KMS-11 (cell line): ENCODE data around the gene ELFN2.

Experiments
- H2AFZ ChIP-seq: fragments of 200-600 bp; sonication (generic); 2 replicates; pipeline ENCODE4 v1.6.1; 2016; ENCODE audit warnings: antibody characterized with exemption, mixed run types, low read depth
- H3K27ac ChIP-seq: fragments of 200-600 bp; sonication (generic); 2 replicates; pipeline ENCODE4 v1.6.1; 2016; ENCODE audit warnings: mild to moderate bottlenecking, mixed run types
- H3K27me3 ChIP-seq: fragments of 200-600 bp; sonication (generic); 2 replicates; pipeline ENCODE4 v1.6.1; 2017; ENCODE audit warnings: mild to moderate bottlenecking, low read depth, mixed run types, moderate library complexity; ENCODE audit not compliant: insufficient read depth
- H3K36me3 ChIP-seq: fragments of 200-600 bp; sonication (generic); 2 replicates; pipeline ENCODE4 v1.6.1; 2017; ENCODE audit warnings: mild to moderate bottlenecking, mixed run types; ENCODE audit not compliant: insufficient read depth
- H3K4me1 ChIP-seq: fragments of 200-600 bp; sonication (generic); 2 replicates; pipeline ENCODE4 v1.6.1; 2016; ENCODE audit warnings: mild to moderate bottlenecking, low read depth, mixed run types; ENCODE audit not compliant: poor library complexity, severe bottlenecking
- H3K4me2 ChIP-seq: fragments of 200-600 bp; sonication (generic); 2 replicates; pipeline ENCODE4 v1.7.0; 2016; ENCODE audit warnings: mild to moderate bottlenecking, mixed run types
- H3K4me3 ChIP-seq: fragments of 200-600 bp; sonication (generic); IDR thresholded peaks from 2 replicates; pipeline ENCODE4 v1.6.1; 2017; ENCODE audit warnings: low read depth, low read length, mixed read lengths; ENCODE audit not compliant: insufficient read depth
- H3K79me2 ChIP-seq: fragments of 200-600 bp; sonication (generic); 2 replicates; pipeline ENCODE4 v1.6.1; 2016; ENCODE audit warnings: low read depth, mixed run types; ENCODE audit not compliant: insufficient read depth
- H3K9ac ChIP-seq: fragments of 200-600 bp; sonication (generic); 2 replicates; pipeline ENCODE4 v1.6.1; 2016; ENCODE audit warnings: mild to moderate bottlenecking, mixed run types
- H4K20me1 ChIP-seq: fragments of 200-600 bp; sonication (generic); 2 replicates; pipeline ENCODE4 v1.6.1; 2016; ENCODE audit warnings: mild to moderate bottlenecking, mixed run types; ENCODE audit not compliant: insufficient read depth
- CTCF ChIP-seq: fragments of 200-600 bp; sonication (generic); conservative IDR thresholded peaks from 2 replicates; pipeline ENCODE4 v1.6.1; 2017; ENCODE audit warnings: low read depth, mild to moderate bottlenecking, antibody characterized with exemption, low read length, moderate library complexity, mixed read lengths

Gene ELFN2

GRCh38 chr22:37443977-37444376, 16.7 kb upstream of the ELFN2 start:
- Histone ChIP-seq H3K27ac (no peak overlapping the region), H4K20me1 (no peaks in the 10 kb centered on the region), H3K79me2 (no peaks in the 10 kb centered on the region), H3K27me3 (peaks cover 6% of the 10 kb centered on the region; the same call in 1 of the 2 replicates), H3K4me1 (no peaks in the 10 kb centered on the region), H3K36me3 (no peaks in the 10 kb centered on the region), H3K4me3 (no peak overlapping the region), H3K4me2 (no peak overlapping the region), H3K9ac (no peak overlapping the region), H2AFZ (no peak overlapping the region)
- TF ChIP-seq CTCF = no peak

- Histone ChIP-seq H3K27ac (no peak overlapping the region), H3K9ac (no peak overlapping the region), H3K4me3 (no peak overlapping the region), H3K36me3 (no peaks in the 10 kb centered on the region), H3K4me1 (no peaks in the 10 kb centered on the region), H4K20me1 (no peaks in the 10 kb centered on the region), H3K4me2 (no peak overlapping the region), H3K27me3 (peaks cover 6% of the 10 kb centered on the region; the same call in 1 of the 2 replicates), H2AFZ (no peak overlapping the region), H3K79me2 (no peaks in the 10 kb centered on the region)
- no peak for TF ChIP-seq CTCF
These were observed 15.8 kb upstream of the ELFN2 start for GRCh38 chr22:37443086-37443485.

- TF ChIP-seq CTCF = no peak
- peaks cover 6% of the 10 kb centered on the region; the same call in 1 of the 2 replicates for H3K27me3 ChIP-seq
- H3K4me3 ChIP-seq = no peak overlapping the region
- H3K4me1 ChIP-seq = no peaks in the 10 kb centered on the region
- no peaks in the 10 kb centered on the region for H4K20me1 ChIP-seq
- H3K9ac ChIP-seq = no peak overlapping the region
- H3K27ac ChIP-seq = no peak overlapping the region
- H2AFZ ChIP-seq = no peak overlapping the region
- H3K4me2 ChIP-seq = no peak overlapping the region
- no peaks in the 10 kb centered on the region for H3K36me3 ChIP-seq
- no peaks in the 10 kb centered on the region for H3K79me2 ChIP-seq
These were observed 15.3 kb upstream of the ELFN2 start for GRCh38 chr22:37442537-37442936.

GRCh38 chr22:37442135-37442534, 14.9 kb upstream of the ELFN2 start:
- Histone ChIP-seq H2AFZ (no peak overlapping the region), H4K20me1 (no peaks in the 10 kb centered on the region), H3K27me3 (peaks cover 6% of the 10 kb centered on the region; the same call in 1 of the 2 replicates), H3K4me2 (no peak overlapping the region), H3K9ac (no peak overlapping the region), H3K4me3 (no peak overlapping the region), H3K4me1 (no peaks in the 10 kb centered on the region), H3K79me2 (no peaks in the 10 kb centered on the region), H3K36me3 (no peaks in the 10 kb centered on the region), H3K27ac (no peak overlapping the region)
- TF ChIP-seq CTCF = no peak

GRCh38 chr22:37440875-37441274, 13.6 kb upstream of the ELFN2 start:
- Histone ChIP-seq H3K4me3 (no peak overlapping the region), H3K27me3 (peaks cover 10% of the 10 kb centered on the region; the same call in 1 of the 2 replicates), H3K27ac (no peak overlapping the region), H3K9ac (no peak overlapping the region), H3K79me2 (no peaks in the 10 kb centered on the region), H3K4me1 (no peaks in the 10 kb centered on the region), H2AFZ (no peak overlapping the region), H3K36me3 (no peaks in the 10 kb centered on the region), H4K20me1 (no peaks in the 10 kb centered on the region), H3K4me2 (no peak overlapping the region)
- TF ChIP-seq CTCF = no peak
